Stimulated activated CD4-positive, alpha-beta T cell treated with anti-CD3 and anti-CD28 coated beads, Interleukin-4, amount 100 ng/mL, for 48 hours (primary cell): ENCODE results near the gene MFSD12.

Source experiments
- DNase-seq, 2 donors: peaks; one replicate each; pipeline ENCODE4 v3.0.0-alpha.2; 2020; ENCODE audit warnings: low read depth in 2 of 2

MFSD12 gene

DNA sequence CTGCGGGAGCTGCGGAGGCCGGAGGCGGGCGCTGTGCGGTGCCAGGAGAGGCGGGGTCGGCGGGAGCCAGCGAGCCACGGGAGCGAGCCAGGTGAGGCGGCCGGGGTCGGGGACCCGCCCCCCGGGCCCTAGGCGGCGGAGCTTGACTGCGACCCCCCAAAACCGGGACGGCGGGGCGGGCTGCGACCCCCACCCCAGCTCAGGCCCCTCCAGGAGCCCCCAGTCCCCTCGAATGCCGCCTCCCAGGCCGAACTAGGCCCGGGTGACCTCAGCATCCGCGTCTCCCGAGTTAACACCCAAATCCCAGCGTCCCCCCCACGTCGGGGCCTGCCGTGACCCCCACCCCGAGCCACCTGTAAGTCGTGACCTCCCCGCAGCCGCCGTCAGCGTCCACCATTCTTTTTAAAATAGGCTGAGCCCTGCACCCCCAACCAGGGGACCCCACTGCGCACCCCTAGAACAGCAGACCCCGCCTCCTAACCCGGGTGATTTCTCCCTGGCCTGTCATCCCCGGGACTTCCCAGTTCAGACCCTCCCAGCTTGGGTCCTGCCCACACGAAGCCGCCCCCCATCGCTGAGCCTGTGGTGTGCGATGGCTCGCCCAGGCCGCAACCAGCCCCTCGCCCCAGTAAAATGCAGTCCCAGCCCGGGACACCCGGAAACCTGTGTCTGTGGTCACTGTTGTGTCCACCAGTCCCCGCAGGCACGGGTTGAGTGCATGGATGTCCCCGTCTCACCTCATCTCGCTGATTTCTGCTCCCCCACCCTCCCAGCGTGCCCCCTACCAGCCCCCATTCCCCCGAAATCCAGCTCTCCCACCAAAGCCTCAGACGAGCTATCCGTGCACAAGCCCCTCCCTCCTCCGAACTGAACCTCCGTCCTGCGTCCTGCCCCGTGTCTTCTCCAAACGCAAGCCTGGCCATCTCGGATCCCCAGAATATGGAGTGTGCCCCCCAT lies 50.7 kb downstream of the MFSD12 start:
- peak in 1 of 2 donors; percentile 14 for DNase-seq

DNA sequence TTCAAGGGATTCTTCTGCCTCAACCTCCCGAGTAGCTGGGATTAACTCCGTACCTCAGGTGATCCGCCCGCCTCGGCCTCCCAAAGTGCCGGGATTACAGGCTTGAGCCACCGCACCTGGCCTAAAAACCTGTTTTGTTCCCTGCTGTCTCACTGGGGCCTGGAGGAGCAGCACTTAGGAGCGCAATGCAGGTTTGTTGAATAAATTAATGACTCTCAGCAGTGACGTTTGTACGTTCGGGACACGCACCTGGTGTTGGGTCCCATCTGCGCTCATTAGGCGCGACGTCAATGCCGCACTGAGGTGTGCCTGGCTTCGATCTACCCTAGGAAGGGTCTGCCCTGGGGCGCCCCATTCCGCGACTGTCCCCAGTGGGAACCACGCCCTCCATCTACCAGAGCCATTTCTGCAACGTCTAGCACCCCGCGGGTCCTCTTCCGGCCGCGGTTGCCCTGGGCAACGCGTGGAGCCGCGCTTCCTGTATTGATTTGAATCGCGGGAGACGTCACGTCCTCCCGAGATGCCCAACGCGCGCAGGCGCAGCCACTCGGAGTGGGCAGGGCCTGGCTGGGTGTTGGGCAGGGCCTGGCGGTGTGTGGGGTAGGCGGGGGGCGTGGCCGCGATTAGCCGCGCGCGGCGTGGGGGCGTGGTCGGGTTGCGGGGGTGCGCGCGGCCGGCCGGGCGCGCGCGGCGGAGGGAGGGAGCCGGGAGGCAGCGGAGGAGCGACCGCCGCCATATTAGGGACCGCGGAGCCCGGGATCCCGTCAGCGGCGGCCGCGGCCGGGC lies 51.6 kb downstream of the MFSD12 start, which contains the start of gene FZR1:
TSS of gene FZR1 (plus strand) at position 714 of the 786 bp plus-strand sequence. CDS start 16,679 bp downstream, outside the sequence.
- DNase-seq, result peak; percentile 99

DNA sequence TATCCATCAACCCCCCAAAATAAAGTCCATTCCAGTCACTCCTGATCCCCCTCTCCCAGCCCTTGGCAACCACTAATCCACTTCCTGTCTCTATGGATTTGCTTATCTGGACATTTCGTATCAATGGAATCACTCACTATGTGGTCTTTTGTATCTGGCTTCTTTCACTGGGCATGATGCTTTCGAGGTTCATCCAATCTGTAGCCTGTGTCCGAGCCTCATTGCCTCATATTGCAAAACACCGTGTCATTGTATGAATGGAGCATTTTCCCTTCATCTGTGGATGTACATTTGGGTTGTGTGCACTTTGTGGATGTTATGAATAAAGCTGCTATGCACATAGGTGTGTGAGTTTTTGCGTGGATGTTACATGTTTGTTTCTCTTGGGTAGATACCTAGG lies 52.7 kb downstream of the MFSD12 start:
- no peak for DNase-seq

DNA sequence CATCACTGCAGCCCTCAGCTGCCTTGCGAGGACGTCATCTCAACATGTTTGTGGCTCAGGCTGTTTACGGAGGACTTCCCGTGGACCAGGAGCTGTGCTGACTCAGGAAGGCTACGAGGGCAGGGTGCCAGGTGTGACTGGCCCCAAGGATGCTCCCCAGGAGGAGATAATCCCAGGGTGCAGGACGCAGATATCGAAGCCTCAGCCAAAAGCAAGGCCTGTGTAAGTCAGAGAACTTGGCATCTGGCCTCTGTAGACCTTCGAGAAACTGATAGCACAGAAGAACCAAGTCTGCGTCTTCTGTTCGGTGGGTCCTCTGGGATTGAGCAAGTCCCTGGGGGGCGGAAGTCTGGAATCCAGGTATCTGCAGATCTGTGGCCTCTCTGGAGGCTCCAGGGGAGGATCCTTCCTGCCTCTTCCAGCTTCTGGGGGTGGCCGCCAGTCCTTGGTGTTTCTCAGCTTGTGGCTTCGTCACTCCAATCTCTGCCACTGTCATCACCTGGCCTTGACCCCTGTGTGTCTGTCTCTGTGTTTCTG lies 54.3 kb downstream of the MFSD12 start:
- no peak for DNase-seq

DNA sequence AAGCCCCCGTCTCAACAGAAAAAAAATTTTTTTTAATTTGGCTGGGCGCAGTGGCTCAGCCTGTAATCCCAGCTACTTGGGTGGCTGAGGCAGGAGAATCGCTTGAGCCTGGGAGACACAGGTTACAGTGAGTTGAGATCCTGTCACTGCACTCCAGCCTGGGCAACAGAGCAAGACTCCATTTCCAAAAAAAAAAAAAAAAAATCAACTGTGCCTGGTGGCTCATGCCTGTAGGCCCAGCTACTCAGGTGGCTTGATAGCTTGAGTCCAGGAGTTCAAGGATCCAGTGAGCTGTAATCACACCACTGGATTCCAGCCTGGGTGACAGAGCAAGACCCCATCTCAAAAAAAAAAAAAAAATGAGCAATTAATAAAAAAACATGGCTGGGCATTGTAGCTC lies 55.6 kb downstream of the MFSD12 start:
- no peak for DNase-seq

DNA sequence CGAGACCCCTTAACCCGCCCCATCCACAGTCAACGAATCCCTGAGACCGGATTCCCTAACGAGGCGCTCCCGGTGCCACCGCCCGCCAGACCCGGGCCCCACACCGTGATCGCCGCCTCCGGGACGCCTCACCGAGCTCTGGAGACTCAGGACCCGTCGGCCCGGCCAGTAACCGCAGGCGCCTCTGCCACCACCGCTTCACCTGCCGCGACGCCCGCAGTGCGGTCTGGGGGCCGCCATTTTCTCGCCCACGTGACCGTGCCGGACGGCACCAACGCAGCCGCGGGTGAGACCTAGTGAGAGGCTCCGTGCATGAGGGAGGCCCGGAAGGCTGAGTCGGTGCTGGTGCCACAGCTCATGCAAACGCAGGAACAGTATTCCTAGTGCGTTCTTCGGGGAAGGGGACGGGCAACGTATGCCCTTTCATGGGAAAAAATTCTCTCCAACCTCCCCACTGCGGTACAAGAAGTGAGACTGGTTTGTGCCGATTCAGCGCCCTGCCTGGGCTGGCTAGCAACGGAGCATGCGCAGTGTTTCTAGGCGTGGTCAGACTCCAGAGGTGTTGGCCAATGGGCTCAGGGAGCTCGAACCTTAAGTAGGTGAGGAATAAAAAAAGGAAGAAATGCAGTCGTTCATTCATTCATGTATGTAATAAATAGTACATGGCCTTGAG lies 56.8 kb downstream of the MFSD12 start, which contains the start of gene DOHH:
TSS of gene DOHH (minus strand) at position 246 of the 673 bp plus-strand sequence. CDS start 3,860 bp downstream, outside the sequence.
- DNase-seq, result peak; percentile 94 to 96

DNA sequence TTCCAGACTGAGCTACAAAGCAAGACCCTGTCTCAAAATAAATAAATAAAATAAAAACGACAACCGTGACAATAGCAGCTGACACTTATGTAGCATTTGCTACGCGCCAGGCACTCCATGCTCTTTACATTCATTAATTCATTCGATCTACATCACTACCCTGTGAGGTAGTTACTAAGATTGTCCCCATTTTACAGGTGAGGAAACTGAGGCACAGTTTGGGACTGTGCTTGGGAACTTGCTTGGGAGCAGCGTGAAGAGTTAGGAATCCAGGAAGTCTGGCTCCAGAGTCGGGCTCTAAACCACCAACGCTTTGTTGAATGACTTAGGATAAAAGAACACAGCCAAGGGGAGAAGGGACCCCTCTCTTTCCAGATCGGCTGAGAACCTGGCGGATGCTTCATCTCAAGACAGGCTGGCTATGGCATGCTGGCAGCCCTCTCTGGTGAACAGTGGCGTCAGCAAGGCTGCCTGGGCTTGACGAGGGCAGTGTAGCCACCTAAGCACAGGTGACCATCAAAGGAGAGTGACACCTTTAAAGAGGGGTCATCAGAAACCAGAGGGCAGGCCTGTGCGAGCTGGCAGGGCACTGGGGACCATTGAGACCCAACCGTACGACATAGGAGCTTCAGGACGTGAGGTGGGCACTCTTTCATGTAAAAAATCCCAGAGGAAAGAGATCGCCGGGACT lies 57.5 kb downstream of the MFSD12 start:
- DNase-seq, result no peak

DNA sequence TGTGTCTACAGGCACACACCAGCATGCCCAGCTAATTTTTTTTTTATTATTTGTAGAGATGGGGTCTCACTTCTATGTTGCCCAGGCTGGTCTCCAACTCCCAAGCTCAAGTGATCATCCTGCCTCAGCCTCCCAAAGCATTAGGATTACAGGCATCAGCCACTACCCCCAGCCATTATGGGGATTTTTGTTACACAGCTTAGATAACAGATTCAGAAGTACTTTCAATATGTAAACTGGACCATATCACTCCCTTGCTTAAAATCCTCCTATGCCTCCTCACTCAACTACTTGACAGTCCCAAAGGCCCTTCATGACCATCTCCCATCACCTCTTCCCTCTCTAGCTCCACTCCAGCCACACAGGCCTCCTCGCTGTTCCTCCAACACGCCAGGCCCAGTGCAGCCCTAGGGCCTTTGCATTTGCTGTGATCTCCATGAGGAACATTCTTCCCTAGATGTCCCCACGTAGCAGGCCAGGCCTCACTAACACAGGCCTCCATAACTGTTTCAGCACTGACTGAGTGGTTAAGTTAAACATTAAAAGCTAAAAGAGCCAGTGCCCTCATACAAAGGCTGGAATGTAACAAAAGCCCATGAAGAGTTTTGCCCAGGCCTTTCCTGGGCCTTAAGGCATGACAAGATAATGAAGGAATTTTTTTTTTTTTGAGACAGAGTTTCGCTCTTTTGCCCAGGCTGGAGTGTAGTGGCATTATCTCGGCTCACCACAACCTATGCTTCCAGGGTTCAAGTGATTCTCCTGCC lies 59.4 kb downstream of the MFSD12 start:
- no peak for DNase-seq

DNA sequence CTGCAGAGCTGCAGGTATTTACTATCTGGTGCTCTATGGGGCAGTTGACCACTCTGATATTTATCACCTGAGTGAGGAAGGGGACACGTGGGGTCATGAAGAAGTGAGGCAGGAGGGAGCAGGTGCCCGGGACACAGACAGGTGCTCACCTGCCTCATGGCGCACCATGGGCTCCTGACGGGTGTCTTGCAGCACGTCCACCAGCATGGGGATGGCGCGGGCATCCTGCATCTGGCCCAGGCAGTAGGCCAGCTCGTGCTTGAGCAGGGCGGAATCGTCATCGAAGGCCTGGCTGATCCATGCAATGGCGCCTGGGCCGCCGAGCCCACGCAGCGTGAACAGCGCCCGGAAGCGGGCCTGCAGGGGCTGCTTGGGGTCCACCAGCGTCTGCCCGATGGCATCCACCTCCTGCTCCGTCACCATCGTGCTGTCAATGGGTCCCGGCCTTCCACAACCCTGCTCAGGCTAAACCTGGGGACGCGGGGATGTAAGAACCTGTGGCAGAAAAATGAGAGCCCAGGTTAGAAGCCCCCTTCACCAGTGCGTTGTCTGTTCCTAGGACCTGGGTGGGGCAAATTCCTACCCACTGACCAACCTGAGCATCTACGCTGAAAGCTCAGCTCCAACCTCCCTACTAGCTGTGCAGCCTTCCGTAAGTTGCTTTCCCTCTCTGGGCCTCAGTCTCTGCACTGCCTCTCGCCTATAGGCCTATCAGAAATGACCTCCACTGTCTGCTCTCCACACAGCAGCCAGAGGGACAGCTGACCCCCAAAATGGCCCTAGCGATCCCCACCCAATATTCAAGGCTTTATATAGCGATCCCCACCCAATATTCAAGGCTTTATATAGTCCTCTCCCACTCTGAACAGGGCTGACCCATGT lies 60.8 kb downstream of the MFSD12 start:
- DNase-seq, result no peak

DNA sequence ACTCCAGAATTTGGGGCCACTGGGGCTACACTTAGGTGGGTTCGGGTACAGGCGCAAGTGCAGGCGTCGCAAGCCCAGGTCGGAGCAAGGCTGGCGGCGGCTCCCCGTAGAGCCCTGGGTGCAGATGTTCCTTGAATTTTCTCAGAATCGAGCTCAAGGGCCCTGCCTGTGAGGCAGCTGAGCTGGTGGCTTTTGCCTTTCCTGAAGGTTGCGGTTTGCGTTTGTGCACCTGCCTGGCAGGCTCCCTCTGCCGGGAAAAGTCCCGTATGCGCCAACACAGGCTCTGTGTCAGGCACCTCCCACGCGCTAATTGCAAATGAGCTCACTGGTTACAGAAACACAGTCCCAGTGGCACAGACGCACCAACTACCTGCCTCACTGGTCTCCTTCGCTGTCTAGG lies 62.8 kb downstream of the MFSD12 start:
- peak; percentile 43 to 63 for DNase-seq
